ENCODE data around the gene CHST13. TPM values are rescaled to one million over a fixed set of nuclear protein-coding genes. Genes with fewer than 3 reads are reported as not detected.

CHST13 gene
- total RNA-seq, 1 donor, result 0.09 TPM

DNA sequence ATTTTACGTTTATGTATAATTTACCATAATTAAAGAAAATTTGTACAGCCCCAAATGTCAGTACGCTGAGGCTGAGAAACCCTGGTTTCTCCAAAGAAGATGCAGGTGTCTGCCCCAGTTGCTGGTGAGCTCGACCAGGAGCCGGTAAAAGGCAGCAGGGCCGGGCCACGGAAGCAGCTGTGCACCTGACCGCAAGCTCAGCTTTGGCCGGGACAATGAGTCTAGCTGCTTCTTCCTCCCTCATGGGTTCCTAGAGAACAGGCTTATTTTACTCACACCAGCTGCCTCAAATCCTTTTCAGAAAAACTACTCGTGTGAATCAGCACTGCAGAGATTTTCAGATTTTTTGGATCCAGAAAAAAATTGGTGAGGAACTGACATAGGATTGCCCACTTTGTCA is 30.2 kb upstream of the CHST13 start:
- TF ChIP-seq, protein P1, sequence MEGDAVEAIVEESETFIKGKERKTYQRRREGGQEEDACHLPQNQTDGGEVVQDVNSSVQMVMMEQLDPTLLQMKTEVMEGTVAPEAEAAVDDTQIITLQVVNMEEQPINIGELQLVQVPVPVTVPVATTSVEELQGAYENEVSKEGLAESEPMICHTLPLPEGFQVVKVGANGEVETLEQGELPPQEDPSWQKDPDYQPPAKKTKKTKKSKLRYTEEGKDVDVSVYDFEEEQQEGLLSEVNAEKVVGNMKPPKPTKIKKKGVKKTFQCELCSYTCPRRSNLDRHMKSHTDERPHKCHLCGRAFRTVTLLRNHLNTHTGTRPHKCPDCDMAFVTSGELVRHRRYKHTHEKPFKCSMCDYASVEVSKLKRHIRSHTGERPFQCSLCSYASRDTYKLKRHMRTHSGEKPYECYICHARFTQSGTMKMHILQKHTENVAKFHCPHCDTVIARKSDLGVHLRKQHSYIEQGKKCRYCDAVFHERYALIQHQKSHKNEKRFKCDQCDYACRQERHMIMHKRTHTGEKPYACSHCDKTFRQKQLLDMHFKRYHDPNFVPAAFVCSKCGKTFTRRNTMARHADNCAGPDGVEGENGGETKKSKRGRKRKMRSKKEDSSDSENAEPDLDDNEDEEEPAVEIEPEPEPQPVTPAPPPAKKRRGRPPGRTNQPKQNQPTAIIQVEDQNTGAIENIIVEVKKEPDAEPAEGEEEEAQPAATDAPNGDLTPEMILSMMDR (IDR thresholded peaks at IDR 0.05; ENCODE audit: insufficient read depth, low read length), result no peak
- H3K4me3 ChIP-seq (ENCODE audit: low read depth, low read length), result no peak overlapping the region
- no peak for DNase-seq (ENCODE audit: low read depth)

GRCh38 chr3:126494204-126494969 is 29.6 kb upstream of the CHST13 start:
- no peak overlapping the region for H3K4me3 ChIP-seq (ENCODE audit: low read depth, low read length)
- DNase-seq (ENCODE audit: low read depth), result peak; percentile 56
- TF ChIP-seq, protein P1 (IDR thresholded peaks at IDR 0.05; ENCODE audit: insufficient read depth, low read length), result peak; percentile 5

DNA sequence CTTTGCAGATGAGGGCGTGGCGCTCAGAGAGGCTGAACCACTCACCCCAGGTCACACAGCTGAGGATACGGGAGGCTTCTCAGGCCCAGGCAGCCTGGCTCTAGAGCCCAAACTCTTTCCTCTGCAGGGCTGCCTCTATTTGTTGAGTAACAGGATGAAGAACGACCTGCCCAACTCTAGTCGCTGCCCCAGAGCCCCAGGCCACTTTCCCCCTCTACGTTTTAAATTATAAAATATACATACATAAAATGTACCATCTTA is 29.1 kb upstream of the CHST13 start:
- H3K4me3 ChIP-seq (ENCODE audit: low read depth, low read length), result no peak overlapping the region
- no peak for DNase-seq (ENCODE audit: low read depth)
- TF ChIP-seq, protein P1 (IDR thresholded peaks at IDR 0.05; ENCODE audit: insufficient read depth, low read length), result no peak

DNA sequence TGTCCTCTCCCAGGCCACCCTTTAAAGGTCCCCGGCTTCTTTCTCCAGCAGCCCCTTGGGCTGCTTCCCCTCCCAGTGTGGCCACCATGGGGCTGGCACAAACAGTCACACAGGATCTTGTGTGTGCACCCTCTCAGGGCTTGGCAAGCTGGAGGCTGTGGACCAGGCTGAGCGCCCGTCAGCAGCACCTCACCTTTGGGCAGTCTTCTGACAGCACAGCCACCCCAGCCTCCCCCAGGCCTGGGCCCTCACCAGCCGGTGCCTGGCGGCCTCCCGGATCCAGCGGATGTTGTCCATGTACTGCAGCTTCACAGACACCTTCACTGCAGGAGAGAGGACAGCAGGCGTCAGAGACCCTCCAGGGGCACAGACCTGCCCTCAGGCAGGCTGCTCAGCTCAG is 28.2 kb upstream of the CHST13 start:
- TF ChIP-seq, protein P1 (IDR thresholded peaks at IDR 0.05; ENCODE audit: insufficient read depth, low read length), result no peak
- H3K4me3 ChIP-seq (ENCODE audit: low read depth, low read length), result no peak overlapping the region
- no peak for DNase-seq (ENCODE audit: low read depth)

DNA sequence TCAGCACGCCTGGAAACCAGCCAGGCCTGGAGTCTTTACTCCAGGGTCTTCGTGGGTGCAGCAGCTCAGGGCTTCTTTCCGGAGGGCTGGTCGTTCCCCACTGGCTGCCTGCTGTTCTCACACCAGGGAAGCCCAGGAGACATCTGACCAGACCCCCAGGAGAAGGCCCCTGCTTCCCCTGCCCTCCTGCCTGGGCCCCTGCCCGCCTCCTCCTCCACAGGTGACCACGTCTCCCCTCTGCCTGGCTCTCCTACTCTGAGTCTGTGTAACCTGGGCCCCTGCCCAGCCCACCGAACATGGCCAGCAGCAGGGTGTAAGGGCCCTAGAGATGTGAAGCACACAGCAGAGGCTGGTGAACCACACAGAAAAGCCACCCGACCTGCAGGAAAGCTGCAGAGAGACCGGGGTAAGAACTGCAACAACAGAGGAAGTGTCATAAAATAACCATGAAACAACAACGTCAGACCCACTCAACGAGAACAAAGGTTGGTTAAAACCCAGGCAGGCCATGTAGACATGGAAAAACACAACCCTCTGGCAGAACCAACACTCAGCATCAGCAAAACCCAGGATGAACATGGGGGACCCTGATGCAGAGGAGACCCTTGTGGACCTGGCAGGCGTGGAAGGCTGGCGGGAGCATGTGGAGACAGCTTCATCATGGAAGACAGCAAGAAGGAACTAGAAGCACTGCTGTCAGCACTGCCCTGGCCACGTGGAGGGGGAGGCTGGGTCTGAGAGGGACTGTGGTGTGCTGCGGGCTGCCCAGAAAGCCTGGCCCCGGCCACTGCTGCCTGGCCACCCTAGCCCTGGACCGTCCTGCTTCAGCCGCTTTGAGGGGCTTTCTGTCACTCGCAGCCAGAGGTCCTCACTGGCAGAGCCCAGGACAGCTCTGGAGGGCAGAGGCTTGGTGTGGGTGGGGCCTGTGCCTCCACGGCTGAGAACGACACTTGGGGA is 26.8 kb upstream of the CHST13 start:
- H3K4me3 ChIP-seq (ENCODE audit: low read depth, low read length), result no peak overlapping the region
- TF ChIP-seq, protein P1 (IDR thresholded peaks at IDR 0.05; ENCODE audit: insufficient read depth, low read length), result no peak
- no peak for DNase-seq (ENCODE audit: low read depth)

- no peak for DNase-seq (ENCODE audit: low read depth)
- TF ChIP-seq, protein P1 (IDR thresholded peaks at IDR 0.05; ENCODE audit: insufficient read depth, low read length), result no peak
- H3K4me3 ChIP-seq (ENCODE audit: low read depth, low read length), result no peak overlapping the region
Measured at GRCh38 chr3:126497956-126498355, 26.0 kb upstream of the CHST13 start.

Data from fibroblast of the aortic adventitia (primary cell).